GM12878 (cell line): ENCODE measurements around the gene ENAH.

Source experiments
- BCL11A ChIP-seq: IDR thresholded peaks from 2 replicates; pipeline ENCODE4 v1.6.1; 2011; ENCODE audit warnings: low read depth, low read length
- CHD2 ChIP-seq: IDR thresholded peaks from 2 replicates; pipeline ENCODE4 v1.6.1; 2011; ENCODE audit warnings: low read depth, low read length, improper control_type of control experiment, borderline replicate concordance
- CREB1 ChIP-seq: IDR thresholded peaks from 2 replicates; pipeline ENCODE4 v1.6.1; 2012; ENCODE audit warnings: low read depth, mild to moderate bottlenecking, inconsistent platforms
- CTCF ChIP-seq, 3 experiments: IDR thresholded peaks in 2 of 3; conservative IDR thresholded peaks in 1 of 3; 2 replicates each; pipeline ENCODE4 v1.5.1; 2011; ENCODE audit warnings: low read depth in 3 of 3, low read length in 3 of 3, mild to moderate bottlenecking in 3 of 3, control low read depth in 2 of 3, moderate library complexity in 2 of 3, inconsistent platforms in 1 of 3, mixed read lengths in 1 of 3; ENCODE audit not compliant: control insufficient read depth in 2 of 3, insufficient read depth in 1 of 3; ENCODE audit errors: extremely low read depth in 1 of 3
- ESRRA ChIP-seq: IDR thresholded peaks from 2 replicates; pipeline ENCODE4 v1.6.1; 2012; ENCODE audit warnings: mild to moderate bottlenecking, low read length, improper control_type of control experiment
- JUNB ChIP-seq: IDR thresholded peaks from 2 replicates; pipeline ENCODE4 v1.6.1; 2016; ENCODE audit warnings: antibody characterized with exemption, mild to moderate bottlenecking
- MYC ChIP-seq: IDR thresholded peaks from 2 replicates; pipeline ENCODE4 v1.6.1; 2011; ENCODE audit warnings: mild to moderate bottlenecking, low read length, moderate library complexity, inconsistent platforms; ENCODE audit not compliant: insufficient read depth, insufficient replicate concordance, insufficient read length, severe bottlenecking
- NFYB ChIP-seq: IDR thresholded peaks from 2 replicates; pipeline ENCODE4 v1.6.1; 2011; ENCODE audit warnings: low read depth, mild to moderate bottlenecking, low read length, improper control_type of control experiment, moderate library complexity; ENCODE audit not compliant: insufficient read depth
- TAF1 ChIP-seq: IDR thresholded peaks from 2 replicates; pipeline ENCODE4 v1.6.1; 2011; ENCODE audit warnings: mild to moderate bottlenecking, low read depth, low read length, borderline replicate concordance
- TARDBP ChIP-seq: IDR thresholded peaks from 2 replicates; pipeline ENCODE4 v1.6.1; 2016; ENCODE audit warnings: borderline replicate concordance

DNA sequence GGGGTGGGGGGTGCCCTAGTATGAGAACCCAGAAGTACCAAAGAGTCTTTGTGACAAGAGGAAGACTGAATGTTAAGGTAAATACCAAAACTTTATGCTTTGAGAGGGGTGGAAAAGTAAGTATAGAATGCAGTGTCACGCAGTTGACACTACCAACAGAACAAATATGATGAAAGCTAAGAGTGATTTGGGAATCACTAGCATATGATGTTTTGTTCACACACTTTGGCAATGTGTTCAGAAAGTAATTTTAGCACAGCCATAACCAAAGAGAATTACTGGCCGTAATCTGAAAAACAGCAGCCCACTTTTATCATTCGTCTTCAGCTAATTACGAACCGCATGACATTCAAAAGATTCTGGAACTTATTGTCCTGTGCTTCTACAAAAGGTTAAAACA, 59.5 kb downstream of the ENAH start:
- TF ChIP-seq JUNB: no peak
- no peak for TF ChIP-seq CREB1
- no peak for TF ChIP-seq CHD2
- TF ChIP-seq NFYB: no peak
- TF ChIP-seq TARDBP: no peak
- TF ChIP-seq CTCF (IDR thresholded peaks at IDR 0.05 in 2 of 3, conservative IDR thresholded peaks at IDR 0.05 in 1 of 3; ENCODE audit: control insufficient read depth in 2 of 3, extremely low read depth in 1 of 3, insufficient read depth in 1 of 3, low read depth in 3 of 3, low read length in 3 of 3): no peak
- TF ChIP-seq MYC: no peak
- TF ChIP-seq TAF1: no peak
- TF ChIP-seq ESRRA: no peak
- TF ChIP-seq BCL11A: no peak
